ENCODE measurements around the gene ICE1.

DNA sequence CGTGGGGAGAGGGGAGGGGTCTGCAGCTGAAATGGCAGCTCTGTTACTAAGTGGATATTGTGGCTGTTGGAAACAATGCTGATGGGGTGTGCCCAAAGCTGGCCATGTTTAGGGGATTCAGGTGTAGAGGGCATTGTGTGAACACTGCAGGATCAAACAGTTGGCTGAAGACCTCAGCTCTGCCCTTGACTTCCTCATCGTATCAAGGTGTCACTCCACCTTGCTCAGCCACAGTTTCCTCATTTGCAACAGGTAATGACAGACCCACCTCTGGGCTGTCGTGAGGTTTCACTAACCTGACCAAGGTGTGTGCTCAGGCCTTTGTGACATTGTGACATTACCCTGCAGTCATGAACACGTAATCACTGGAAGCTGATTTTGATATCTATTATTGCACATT lies 111.9 kb downstream of the ICE1 start:
- TF ChIP-seq, protein P1, sequence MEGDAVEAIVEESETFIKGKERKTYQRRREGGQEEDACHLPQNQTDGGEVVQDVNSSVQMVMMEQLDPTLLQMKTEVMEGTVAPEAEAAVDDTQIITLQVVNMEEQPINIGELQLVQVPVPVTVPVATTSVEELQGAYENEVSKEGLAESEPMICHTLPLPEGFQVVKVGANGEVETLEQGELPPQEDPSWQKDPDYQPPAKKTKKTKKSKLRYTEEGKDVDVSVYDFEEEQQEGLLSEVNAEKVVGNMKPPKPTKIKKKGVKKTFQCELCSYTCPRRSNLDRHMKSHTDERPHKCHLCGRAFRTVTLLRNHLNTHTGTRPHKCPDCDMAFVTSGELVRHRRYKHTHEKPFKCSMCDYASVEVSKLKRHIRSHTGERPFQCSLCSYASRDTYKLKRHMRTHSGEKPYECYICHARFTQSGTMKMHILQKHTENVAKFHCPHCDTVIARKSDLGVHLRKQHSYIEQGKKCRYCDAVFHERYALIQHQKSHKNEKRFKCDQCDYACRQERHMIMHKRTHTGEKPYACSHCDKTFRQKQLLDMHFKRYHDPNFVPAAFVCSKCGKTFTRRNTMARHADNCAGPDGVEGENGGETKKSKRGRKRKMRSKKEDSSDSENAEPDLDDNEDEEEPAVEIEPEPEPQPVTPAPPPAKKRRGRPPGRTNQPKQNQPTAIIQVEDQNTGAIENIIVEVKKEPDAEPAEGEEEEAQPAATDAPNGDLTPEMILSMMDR (IDR thresholded peaks at IDR 0.05; ENCODE audit: low read length), result no peak
- no peak for TF ChIP-seq EZH2 (optimal IDR thresholded peaks at IDR 0.05; ENCODE audit: low read depth, low read length)

Data from MM.1S (cell line).